HG03066 (cell line): ENCODE measurements around the gene DFFB.
"Not testable (repeated sequence)": the region's sequence is repeated elsewhere in the genome, so short reads cannot be mapped to it uniquely, and the experiment has no call there.

Source experiments
- ATAC-seq: cut with Tn5 transposase; IDR thresholded peaks from one replicate; pipeline ENCODE4 v1.9.1; 2021; ENCODE audit warnings: low read depth; ENCODE audit not compliant: unreplicated experiment

The DFFB gene

GRCh38 chr1:3907031-3907534 is 49.8 kb downstream of the DFFB start:
- ATAC-seq: no peak

GRCh38 chr1:3907621-3908165 is 50.4 kb downstream of the DFFB start:
- no peak for ATAC-seq

- ATAC-seq: no peak
Observed at GRCh38 chr1:3908886-3909517, 51.7 kb downstream of the DFFB start.

GRCh38 chr1:3909615-3910014 is 52.3 kb downstream of the DFFB start:
- ATAC-seq: no peak

- no peak for ATAC-seq
Observed at GRCh38 chr1:3910049-3910731, 52.9 kb downstream of the DFFB start.

- no peak for ATAC-seq
Observed at GRCh38 chr1:3910857-3911845, 53.9 kb downstream of the DFFB start.

GRCh38 chr1:3911981-3912808 is 54.9 kb downstream of the DFFB start:
- ATAC-seq: no peak

GRCh38 chr1:3912809-3913685 is 55.8 kb downstream of the DFFB start:
- no peak for ATAC-seq

GRCh38 chr1:3914331-3914851 is 57.1 kb downstream of the DFFB start:
- ATAC-seq: no peak

- ATAC-seq: no peak
Observed at GRCh38 chr1:3914911-3915310, 57.6 kb downstream of the DFFB start.

GRCh38 chr1:3915551-3916121 is 58.4 kb downstream of the DFFB start:
- no peak for ATAC-seq

- ATAC-seq: no peak
Observed at GRCh38 chr1:3917761-3918160, 60.5 kb downstream of the DFFB start.

- not testable (repeated sequence) for ATAC-seq
Observed at GRCh38 chr1:3918359-3918758, 61.1 kb downstream of the DFFB start.

GRCh38 chr1:3918966-3919611 is 61.8 kb downstream of the DFFB start:
- no peak for ATAC-seq

GRCh38 chr1:3919706-3920105 is 62.4 kb downstream of the DFFB start:
- no peak for ATAC-seq

- no peak for ATAC-seq
Observed at GRCh38 chr1:3921765-3922164, 64.5 kb downstream of the DFFB start.

- ATAC-seq: no peak
Observed at GRCh38 chr1:3922201-3922725, 65.0 kb downstream of the DFFB start.

GRCh38 chr1:3922851-3923250 is 65.6 kb downstream of the DFFB start:
- ATAC-seq: no peak
